WTC11 (cell line): ENCODE data around the gene PCNX3.

Experiments
- ATF2 ChIP-seq: sonication (generic); formaldehyde crosslinking; IDR thresholded peaks from 2 replicates; pipeline ENCODE4 v1.8.1; 2022; ENCODE audit warnings: low read depth, missing genetic modification reagents, borderline replicate concordance
- CREB1 ChIP-seq: sonication (generic); formaldehyde crosslinking; IDR thresholded peaks from 2 replicates; pipeline ENCODE4 v1.8.0; 2023; ENCODE audit warnings: mild to moderate bottlenecking, missing genetic modification reagents
- CTCF ChIP-seq: fragments of 200-600 bp; IDR thresholded peaks from 2 replicates; pipeline ENCODE4 v1.8.0; 2022; ENCODE audit warnings: antibody characterized with exemption
- ESRRA ChIP-seq: sonication (generic); formaldehyde crosslinking; IDR thresholded peaks from 2 replicates; pipeline ENCODE4 v1.8.1; 2022; ENCODE audit warnings: mild to moderate bottlenecking, missing genetic modification reagents, borderline replicate concordance
- FOXJ3 ChIP-seq: sonication (generic); formaldehyde crosslinking; IDR thresholded peaks from 2 replicates; pipeline ENCODE4 v1.9.0; 2021; ENCODE audit warnings: missing genetic modification reagents, mild to moderate bottlenecking, borderline replicate concordance
- JUN ChIP-seq: sonication (generic); formaldehyde crosslinking; IDR thresholded peaks from 2 replicates; pipeline ENCODE4 v1.8.0; 2023; ENCODE audit warnings: mild to moderate bottlenecking, missing genetic modification reagents
- MAX ChIP-seq: sonication (generic); formaldehyde crosslinking; IDR thresholded peaks from 2 replicates; pipeline ENCODE4 v1.8.0; 2022; ENCODE audit warnings: mild to moderate bottlenecking, missing genetic modification reagents
- NFYB ChIP-seq: sonication (generic); formaldehyde crosslinking; conservative IDR thresholded peaks from 2 replicates; pipeline ENCODE4 v1.8.0; 2022; ENCODE audit warnings: low read depth, missing genetic modification reagents
- NR2C2 ChIP-seq: sonication (generic); formaldehyde crosslinking; IDR thresholded peaks from 2 replicates; pipeline ENCODE4 v1.8.0; 2022; ENCODE audit warnings: mild to moderate bottlenecking, missing genetic modification reagents
- PRDM15 ChIP-seq: sonication (generic); formaldehyde crosslinking; IDR thresholded peaks from 2 replicates; pipeline ENCODE4 v1.8.0; 2022; ENCODE audit warnings: missing genetic modification reagents
- RELA ChIP-seq: sonication (generic); formaldehyde crosslinking; IDR thresholded peaks from 2 replicates; pipeline ENCODE4 v1.8.1; 2022; ENCODE audit warnings: missing genetic modification reagents, mild to moderate bottlenecking, borderline replicate concordance
- USF2 ChIP-seq: sonication (generic); formaldehyde crosslinking; IDR thresholded peaks from 2 replicates; pipeline ENCODE4 v1.8.1; 2023; ENCODE audit warnings: mild to moderate bottlenecking, missing genetic modification reagents, moderate library complexity

- TF ChIP-seq NFYB (no peak), CTCF (no peak), JUN (CRISPR knock-in tag) (no peak), ATF2 (CRISPR knock-in tag) (no peak), MAX (no peak), RELA (CRISPR knock-in tag) (no peak), PRDM15 (CRISPR knock-in tag) (no peak), FOXJ3 (CRISPR knock-in tag) (no peak), CREB1 (no peak), NR2C2 (CRISPR knock-in tag) (no peak), ESRRA (CRISPR knock-in tag) (no peak), USF2 (no peak)
These were observed 28.9 kb upstream of the PCNX3 start for GRCh38 chr11:65586676-65587075.
